PC-9 (cell line): ENCODE data around the gene SNX9.

Experiments
- CTCF ChIP-seq: fragments of 200-600 bp; sonication (generic); conservative IDR thresholded peaks from 2 replicates; pipeline ENCODE4 v1.6.1; 2017; ENCODE audit warnings: mixed run types, antibody characterized with exemption, mild to moderate bottlenecking, moderate library complexity
- EZH2 ChIP-seq: fragments of 200-600 bp; sonication (generic); IDR thresholded peaks from 2 replicates; pipeline ENCODE4 v1.8.0; 2017; ENCODE audit warnings: antibody characterized with exemption, low read depth

DNA sequence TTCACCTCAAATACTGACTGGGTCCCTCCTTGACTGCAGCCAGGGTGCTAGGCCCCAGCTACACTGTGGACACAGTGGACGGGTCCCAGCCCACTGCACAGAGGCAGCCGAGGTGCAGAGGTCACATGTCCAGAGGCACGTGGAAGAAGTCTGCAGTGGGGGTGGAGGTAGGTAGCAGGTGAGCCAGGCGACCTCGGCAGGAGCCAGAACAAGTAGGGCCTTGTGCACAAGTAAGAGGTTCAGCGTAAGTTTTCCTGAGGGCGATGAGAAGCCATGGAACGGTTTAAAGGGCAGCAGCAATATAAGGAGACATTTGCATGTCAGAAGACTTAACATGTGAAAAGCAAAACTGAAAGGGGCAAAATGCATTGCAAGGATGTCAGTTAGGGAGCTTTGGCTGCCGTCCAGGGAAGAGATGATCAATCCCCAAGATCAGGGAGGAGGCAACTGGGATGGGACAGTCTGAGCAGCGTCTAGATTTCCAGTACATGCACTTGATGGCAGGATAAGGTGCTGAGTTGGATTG lies 49.7 kb upstream of the SNX9 start:
- TF ChIP-seq CTCF (no peak), EZH2 (no peak)
